SU-DHL-6 (cell line): ENCODE results near the gene PRDM11.

ENCODE experiments used
- H2AFZ ChIP-seq: fragments of 200-600 bp; sonication (generic); 2 replicates; pipeline ENCODE4 v1.6.1; 2014; ENCODE audit warnings: low read depth, mild to moderate bottlenecking, moderate library complexity, mixed read lengths, antibody characterized with exemption, low read length; ENCODE audit not compliant: severe bottlenecking
- H3F3A ChIP-seq: fragments of 200-600 bp; shearing (Covaris generic); 2 replicates; pipeline ENCODE4 v1.6.0; 2016; ENCODE audit warnings: antibody characterized with exemption, mild to moderate bottlenecking; ENCODE audit not compliant: insufficient read depth
- H3K27ac ChIP-seq: fragments of 200-600 bp; sonication (generic); 2 replicates; pipeline ENCODE4 v1.5.1; 2016; ENCODE audit warnings: low read depth, mild to moderate bottlenecking, low read length, moderate library complexity, mixed read lengths
- H3K27me3 ChIP-seq: fragments of 200-600 bp; sonication (generic), shearing (Covaris generic); 2 replicates; pipeline ENCODE4 v1.6.0; 2014; ENCODE audit warnings: mild to moderate bottlenecking, low read length
- H3K36me3 ChIP-seq: fragments of 200-600 bp; sonication (generic); 2 replicates; pipeline ENCODE4 v1.6.1; 2014; ENCODE audit warnings: mild to moderate bottlenecking, low read length, mixed read lengths
- H3K4me2 ChIP-seq: fragments of 300-600, 200-600 bp; shearing (Covaris generic), sonication (generic); 2 replicates; pipeline ENCODE4 v1.6.0; 2014; ENCODE audit warnings: low read length, low read depth, mild to moderate bottlenecking; ENCODE audit not compliant: poor library complexity, severe bottlenecking
- H3K4me3 ChIP-seq: fragments of 200-600 bp; sonication (generic); 2 replicates; pipeline ENCODE4 v1.5.1; 2014; ENCODE audit warnings: antibody characterized with exemption, low read length, mild to moderate bottlenecking, mixed read lengths; ENCODE audit not compliant: insufficient read depth, poor library complexity, severe bottlenecking
- H3K79me2 ChIP-seq: fragments of 200-600 bp; sonication (generic); 2 replicates; pipeline ENCODE4 v1.6.1; 2014; ENCODE audit warnings: mild to moderate bottlenecking, low read length, moderate library complexity; ENCODE audit not compliant: insufficient read depth
- H3K9ac ChIP-seq: fragments of 200-600 bp; sonication (generic); 2 replicates; pipeline ENCODE4 v1.7.0; 2014; ENCODE audit warnings: mild to moderate bottlenecking, low read length
- H3K9me2 ChIP-seq: fragments of 200-600 bp; sonication (generic); replicated peaks from 2 replicates; pipeline ENCODE4 v1.6.1; 2014; ENCODE audit warnings: low read length; ENCODE audit not compliant: insufficient read depth
- H3K9me3 ChIP-seq: fragments of 200-600 bp; sonication (generic); 2 replicates; pipeline ENCODE4 v1.6.1; 2014; ENCODE audit warnings: low read length, mixed read lengths; ENCODE audit not compliant: insufficient read depth
- H4K20me1 ChIP-seq: fragments of 200-600 bp; sonication (generic); 2 replicates; pipeline ENCODE4 v1.6.1; 2014; ENCODE audit warnings: low read depth, mild to moderate bottlenecking, antibody characterized with exemption, low read length, moderate library complexity, mixed read lengths
- CTCF ChIP-seq: fragments of 200-600 bp; sonication (generic); IDR thresholded peaks from one replicate; pipeline ENCODE4 v1.5.1; 2017; ENCODE audit warnings: antibody characterized with exemption, mild to moderate bottlenecking, low read length, moderate library complexity; ENCODE audit not compliant: insufficient read depth, poor library complexity, severe bottlenecking
- EZH2phosphoT487 ChIP-seq: fragments of 200-600 bp; sonication (generic), shearing (Covaris generic); conservative IDR thresholded peaks from 2 replicates; pipeline ENCODE4 v1.6.1; 2018; ENCODE audit warnings: mild to moderate bottlenecking, antibody characterized with exemption, low read length, moderate library complexity, mixed read lengths

The PRDM11 gene

GRCh38 chr11:45213316-45213665, 66.9 kb downstream of the PRDM11 start:
- no peak for TF ChIP-seq EZH2phosphoT487
- no peak for TF ChIP-seq CTCF
- H3K27ac ChIP-seq = no peak overlapping the region
- H4K20me1 ChIP-seq = no peaks in the 10 kb centered on the region
- no peak overlapping the region for H3K4me2 ChIP-seq
- no peak overlapping the region for H2AFZ ChIP-seq
- no peaks in the 10 kb centered on the region for H3K9me2 ChIP-seq
- no peaks in the 10 kb centered on the region for H3K27me3 ChIP-seq
- no peaks in the 10 kb centered on the region for H3F3A ChIP-seq
- no peaks in the 10 kb centered on the region for H3K9me3 ChIP-seq
- no peaks in the 10 kb centered on the region for H3K79me2 ChIP-seq
- H3K4me3 ChIP-seq = no peak overlapping the region
- no peak overlapping the region for H3K9ac ChIP-seq
- no peaks in the 10 kb centered on the region for H3K36me3 ChIP-seq

- Histone ChIP-seq H3K4me3 (no peak overlapping the region), H3K9me3 (no peaks in the 10 kb centered on the region), H3F3A (no peaks in the 10 kb centered on the region), H3K27ac (no peak overlapping the region), H3K9me2 (no peaks in the 10 kb centered on the region), H3K36me3 (no peaks in the 10 kb centered on the region), H2AFZ (no peak overlapping the region), H3K27me3 (no peaks in the 10 kb centered on the region), H3K79me2 (no peaks in the 10 kb centered on the region), H4K20me1 (no peaks in the 10 kb centered on the region), H3K4me2 (no peak overlapping the region), H3K9ac (no peak overlapping the region)
- TF ChIP-seq EZH2phosphoT487 (no peak), CTCF (no peak)
Observed at GRCh38 chr11:45213717-45214116, 67.3 kb downstream of the PRDM11 start.

- Histone ChIP-seq H3K27ac (no peak overlapping the region), H3K4me3 (no peak overlapping the region), H2AFZ (no peak overlapping the region), H3K4me2 (no peak overlapping the region), H3K36me3 (no peaks in the 10 kb centered on the region), H4K20me1 (no peaks in the 10 kb centered on the region), H3K9ac (no peak overlapping the region), H3F3A (no peaks in the 10 kb centered on the region), H3K27me3 (no peaks in the 10 kb centered on the region), H3K9me3 (no peaks in the 10 kb centered on the region), H3K9me2 (no peaks in the 10 kb centered on the region), H3K79me2 (no peaks in the 10 kb centered on the region)
- TF ChIP-seq CTCF (no peak), EZH2phosphoT487 (no peak)
Observed at GRCh38 chr11:45215098-45215865, 68.8 kb downstream of the PRDM11 start.
